Measurements from ENCODE around the gene RHEBL1.

The RHEBL1 gene

DNA sequence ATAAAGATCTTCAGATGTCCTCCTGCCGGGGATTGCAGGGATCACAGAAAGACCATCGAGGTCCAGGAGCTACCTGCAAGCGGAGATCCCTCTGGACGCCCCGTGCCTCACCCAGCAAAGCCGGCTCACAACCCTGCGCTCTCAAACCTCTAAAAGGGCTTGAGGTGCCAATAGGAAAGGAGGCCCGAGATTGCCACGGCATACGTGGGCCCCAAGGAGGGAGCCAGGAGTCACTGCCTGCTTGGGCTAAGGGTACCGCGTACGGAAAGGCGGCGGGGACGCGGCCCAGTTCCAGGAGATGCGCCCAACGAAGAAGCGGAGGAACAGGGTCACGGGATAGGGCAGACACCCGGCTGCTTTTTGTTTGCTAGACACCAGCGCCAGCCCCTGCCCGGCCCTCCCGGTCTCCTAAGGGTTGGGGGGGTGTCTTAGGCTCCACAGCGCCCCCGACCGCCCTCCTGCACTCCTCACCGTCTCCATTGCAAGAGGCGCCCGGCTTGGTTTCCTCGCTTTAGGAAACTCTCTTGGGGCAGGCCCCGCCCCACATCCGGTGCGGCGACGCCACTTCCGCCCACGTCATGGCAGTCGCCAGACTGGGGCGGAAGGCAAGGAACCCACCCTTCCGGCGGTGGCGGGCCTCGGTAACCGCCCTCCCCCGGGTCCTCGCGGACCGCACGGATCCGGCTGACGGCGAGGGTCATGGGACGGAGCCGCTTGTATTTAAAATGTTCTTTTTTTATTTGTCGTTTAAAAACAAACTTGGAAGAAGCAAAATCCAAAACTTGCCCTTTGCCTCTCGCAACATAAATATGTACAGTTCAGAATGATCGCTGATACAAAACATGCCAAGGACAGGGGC, 51.3 kb downstream of the RHEBL1 start, which contains the start of gene PRKAG1:
PRKAG1 (minus strand) TSS at position 516 of the 859 bp plus-strand sequence; CDS start at position 480, 36 bp downstream.
- peak; percentile 79 for FAIRE-seq

- FAIRE-seq = no peak
Observed at GRCh38 chr12:49017891-49018260, 51.9 kb downstream of the RHEBL1 start.

DNA sequence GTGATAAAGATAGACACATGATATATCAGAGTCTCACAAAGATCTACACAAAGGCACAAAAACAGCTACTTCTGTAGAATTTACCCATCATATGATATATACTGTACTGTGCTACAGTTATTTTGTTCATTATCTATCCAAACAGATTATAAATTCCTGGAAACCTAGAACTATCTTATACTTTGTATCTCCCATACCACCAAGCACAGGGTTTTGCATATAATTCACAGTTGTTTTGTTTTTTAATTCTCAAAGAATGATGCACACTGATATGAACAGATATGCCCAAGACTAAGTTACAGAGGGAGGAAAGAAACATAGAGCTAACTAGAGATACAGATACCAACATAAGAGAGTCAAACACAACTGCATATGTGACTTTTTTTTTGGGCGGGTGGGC, 54.6 kb downstream of the RHEBL1 start:
- FAIRE-seq = no peak
